Measurements from ENCODE around the gene OR52E4. TPM values are rescaled to one million over a fixed set of nuclear protein-coding genes. Genes with fewer than 3 reads are reported as not detected.

The OR52E4 gene
- polyA plus RNA-seq (2011; rRNA removed): not detected in 2 replicates
- polyA plus RNA-seq (2012; cell fraction: cytosol; rRNA removed): not detected in 2 replicates
- not detected in 2 replicates for polyA plus RNA-seq (2012; cell fraction: nucleus; rRNA removed)
- polyA plus RNA-seq (2017; fragmentation: RNase III; extraction: RNeasy Plus Mini Kit Qiagen cat#74134 plus additional on column Dnase treatment): not detected in 3 replicates
- not detected in 2 replicates for polyA minus RNA-seq (2011; rRNA and poly(A)+ RNA removed)

DNA sequence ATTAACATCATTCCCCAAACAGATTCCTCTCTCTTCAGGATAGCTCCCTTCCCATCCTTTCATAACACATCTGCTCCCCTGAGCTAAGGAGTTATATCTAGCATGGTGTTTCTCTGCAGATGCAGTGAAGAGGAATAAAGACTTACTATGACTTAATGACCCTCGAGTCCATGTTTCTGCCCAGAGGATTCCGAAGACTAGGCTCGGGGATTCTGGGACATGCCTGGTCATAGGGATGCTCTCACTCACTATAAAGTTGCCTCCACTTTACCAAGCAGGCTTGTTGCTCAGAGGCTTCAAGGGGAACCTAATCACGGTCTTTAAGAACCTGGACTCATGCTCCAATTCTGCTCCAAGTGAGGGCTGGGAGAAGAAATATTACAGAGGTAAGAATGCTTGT is at the start of gene OR52E4:
Gene OR52E4, plus strand, starts transcription at position 301 of the 400 bp plus-strand sequence. CDS start 3,664 bp downstream, outside the sequence.
- DNase-seq (ENCODE audit: low read depth in 1 of 2, low spot score in 1 of 2) (no peak), ATAC-seq (no peak), FAIRE-seq (no peak)
- ChIA-PET CTCF (no interaction called here), POLR2A (no interaction called here)
- Histone ChIP-seq H3K4me1 (no peaks in the 10 kb centered on the region), H3K4me3 (no peak within 1 kb of the TSS), H3K9me3 (no peaks in the 10 kb centered on the region), H3K4me2 (no peak within 1 kb of the TSS), H3K27ac (no peak within 1 kb of the TSS)
- WGBS (ENCODE audit: missing lambda C conversion rate): 0% methylated on average over 4 of the region's 4 CpGs
- TF ChIP-seq TFCP2L1 (CRISPR knock-in tag; IDR thresholded peaks at IDR 0.05): no peak
- TF ChIP-seq JUNB (IDR thresholded peaks at IDR 0.05): no peak
- no peak for TF ChIP-seq CHD4 (IDR thresholded peaks at IDR 0.05; ENCODE audit: borderline replicate concordance)
- no peak for TF ChIP-seq ZC3H11A (IDR thresholded peaks at IDR 0.05)
- TF ChIP-seq USF2 (IDR thresholded peaks at IDR 0.05): no peak
- no peak for TF ChIP-seq CHD2 (IDR thresholded peaks at IDR 0.05; ENCODE audit: low read length, partially characterized antibody)
- TF ChIP-seq KDM5A (IDR thresholded peaks at IDR 0.05): no peak
- no peak for TF ChIP-seq ELK1 (IDR thresholded peaks at IDR 0.05; ENCODE audit: low read depth, low read length)
- no peak for TF ChIP-seq NFE2L2 (conservative IDR thresholded peaks at IDR 0.05; ENCODE audit: low read length)
- TF ChIP-seq FOSL2 (IDR thresholded peaks at IDR 0.05): no peak
- TF ChIP-seq FOSL2 (CRISPR knock-in tag; IDR thresholded peaks at IDR 0.05): no peak
- TF ChIP-seq NR3C1 (IDR thresholded peaks at IDR 0.05): no peak
- no peak for TF ChIP-seq GATA3 (IDR thresholded peaks at IDR 0.05; ENCODE audit: borderline replicate concordance)
- TF ChIP-seq RAD21 (conservative IDR thresholded peaks at IDR 0.05 in 1 of 2, IDR thresholded peaks at IDR 0.05 in 1 of 2): no peak
- TF ChIP-seq HDAC2 (IDR thresholded peaks at IDR 0.05): no peak
- no peak for TF ChIP-seq POLR2AphosphoS2 (conservative IDR thresholded peaks at IDR 0.05; ENCODE audit: low read length)

- ATAC-seq (no peak), FAIRE-seq (no peak), DNase-seq (ENCODE audit: low read depth in 1 of 2, low spot score in 1 of 2) (no peak)
- Histone ChIP-seq H3K4me2 (no peak overlapping the region), H3K4me1 (no peaks in the 10 kb centered on the region), H3K9me3 (no peaks in the 10 kb centered on the region), H3K27ac (no peak overlapping the region), H3K4me3 (no peak overlapping the region)
- ChIA-PET POLR2A (no interaction called here), CTCF (interaction anchor here (0.9 kb wide), 1 partner anchor 22 kb away, joined by 3 read pairs; the partner anchor contains the start of gene OR52N2)
- no peak for TF ChIP-seq RARB (CRISPR knock-in tag; IDR thresholded peaks at IDR 0.05)
- TF ChIP-seq RAD21 (conservative IDR thresholded peaks at IDR 0.05 in 1 of 2, IDR thresholded peaks at IDR 0.05 in 1 of 2): no peak
- TF ChIP-seq CTCF (IDR thresholded peaks at IDR 0.05): no peak
- TF ChIP-seq SMC3 (IDR thresholded peaks at IDR 0.05): no peak
- no peak for TF ChIP-seq TP53 (CRISPR knock-in tag; IDR thresholded peaks at IDR 0.05)
- no peak for TF ChIP-seq GATA3 (IDR thresholded peaks at IDR 0.05; ENCODE audit: borderline replicate concordance)
- TF ChIP-seq SREBF2 (IDR thresholded peaks at IDR 0.05): no peak
- no peak for TF ChIP-seq NPAS2 (CRISPR knock-in tag; IDR thresholded peaks at IDR 0.05; ENCODE audit: borderline replicate concordance)
- TF ChIP-seq CHD4 (IDR thresholded peaks at IDR 0.05; ENCODE audit: borderline replicate concordance): no peak
- no peak for TF ChIP-seq ZSCAN20 (CRISPR knock-in tag; IDR thresholded peaks at IDR 0.05)
- TF ChIP-seq JUNB (IDR thresholded peaks at IDR 0.05): no peak
- TF ChIP-seq, protein P1, sequence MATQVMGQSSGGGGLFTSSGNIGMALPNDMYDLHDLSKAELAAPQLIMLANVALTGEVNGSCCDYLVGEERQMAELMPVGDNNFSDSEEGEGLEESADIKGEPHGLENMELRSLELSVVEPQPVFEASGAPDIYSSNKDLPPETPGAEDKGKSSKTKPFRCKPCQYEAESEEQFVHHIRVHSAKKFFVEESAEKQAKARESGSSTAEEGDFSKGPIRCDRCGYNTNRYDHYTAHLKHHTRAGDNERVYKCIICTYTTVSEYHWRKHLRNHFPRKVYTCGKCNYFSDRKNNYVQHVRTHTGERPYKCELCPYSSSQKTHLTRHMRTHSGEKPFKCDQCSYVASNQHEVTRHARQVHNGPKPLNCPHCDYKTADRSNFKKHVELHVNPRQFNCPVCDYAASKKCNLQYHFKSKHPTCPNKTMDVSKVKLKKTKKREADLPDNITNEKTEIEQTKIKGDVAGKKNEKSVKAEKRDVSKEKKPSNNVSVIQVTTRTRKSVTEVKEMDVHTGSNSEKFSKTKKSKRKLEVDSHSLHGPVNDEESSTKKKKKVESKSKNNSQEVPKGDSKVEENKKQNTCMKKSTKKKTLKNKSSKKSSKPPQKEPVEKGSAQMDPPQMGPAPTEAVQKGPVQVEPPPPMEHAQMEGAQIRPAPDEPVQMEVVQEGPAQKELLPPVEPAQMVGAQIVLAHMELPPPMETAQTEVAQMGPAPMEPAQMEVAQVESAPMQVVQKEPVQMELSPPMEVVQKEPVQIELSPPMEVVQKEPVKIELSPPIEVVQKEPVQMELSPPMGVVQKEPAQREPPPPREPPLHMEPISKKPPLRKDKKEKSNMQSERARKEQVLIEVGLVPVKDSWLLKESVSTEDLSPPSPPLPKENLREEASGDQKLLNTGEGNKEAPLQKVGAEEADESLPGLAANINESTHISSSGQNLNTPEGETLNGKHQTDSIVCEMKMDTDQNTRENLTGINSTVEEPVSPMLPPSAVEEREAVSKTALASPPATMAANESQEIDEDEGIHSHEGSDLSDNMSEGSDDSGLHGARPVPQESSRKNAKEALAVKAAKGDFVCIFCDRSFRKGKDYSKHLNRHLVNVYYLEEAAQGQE (IDR thresholded peaks at IDR 0.05): no peak
- 18% methylated on average over 6 of the region's 6 CpGs for WGBS (ENCODE audit: missing lambda C conversion rate)
Observed at GRCh38 chr11:5831196-5831829, 49.1 kb upstream of the OR52E4 start.

Data from A549 (cell line).